ENCODE results near the gene FGFR3.

FGFR3 gene

DNA sequence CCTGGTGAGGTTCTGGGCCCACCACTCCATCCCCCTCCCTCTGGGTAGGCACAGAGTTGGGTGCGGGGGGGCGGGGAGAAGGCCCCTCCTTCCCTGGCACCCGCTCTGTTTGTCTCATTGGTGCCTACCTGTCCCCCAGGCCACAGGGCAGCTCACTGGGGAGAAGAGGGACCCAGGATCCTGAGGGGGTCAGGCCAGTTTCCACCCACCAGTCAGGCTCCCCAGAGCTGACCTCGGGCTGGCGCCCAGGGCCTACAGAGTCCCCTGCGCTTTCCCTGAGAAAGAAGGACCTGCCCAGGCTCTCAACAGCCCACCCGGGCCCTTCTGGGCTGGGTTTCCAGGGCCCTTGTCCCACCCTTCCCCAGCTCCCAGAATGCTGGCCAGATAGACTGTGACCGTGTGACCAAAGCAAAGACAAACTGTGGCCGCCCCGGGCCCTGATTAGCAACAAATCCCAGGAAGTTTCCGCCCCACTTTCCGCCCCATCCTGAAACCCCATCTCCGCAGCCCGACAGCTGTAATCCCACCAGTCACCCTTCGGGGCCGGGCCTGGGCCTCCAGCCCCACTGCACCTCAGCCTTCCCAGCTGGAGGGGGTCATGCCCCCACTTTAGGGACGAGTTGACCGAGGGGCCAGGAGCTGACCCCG is 33.8 kb upstream of the FGFR3 start:
- Histone ChIP-seq H3K9me3 (ENCODE audit: low read length) (no peaks in the 10 kb centered on the region), H3K4me2 (ENCODE audit: low read length) (no peak overlapping the region), H3K9me2 (ENCODE audit: low read depth, low read length) (no peaks in the 10 kb centered on the region), H3K36me3 (ENCODE audit: insufficient read depth, low read length) (no peaks in the 10 kb centered on the region), H3K27ac (ENCODE audit: low read depth, low read length, poor library complexity, severe bottlenecking) (no peak overlapping the region), H3K79me2 (ENCODE audit: insufficient read depth, low read length) (no peaks in the 10 kb centered on the region), H2AFZ (ENCODE audit: low read length) (no peak overlapping the region), H3K9ac (ENCODE audit: low read length) (no peak overlapping the region), H3K4me3 (ENCODE audit: low read depth, low read length, poor library complexity, severe bottlenecking) (no peak overlapping the region), H3F3A (ENCODE audit: insufficient read depth, low read length) (no peaks in the 10 kb centered on the region), H4K20me1 (ENCODE audit: insufficient read depth, low read length) (no peaks in the 10 kb centered on the region), H3K27me3 (ENCODE audit: insufficient read depth, low read length) (no peaks in the 10 kb centered on the region), H3K4me1 (ENCODE audit: insufficient read depth, low read length, severe bottlenecking) (no peaks in the 10 kb centered on the region)
- TF ChIP-seq, protein P1, sequence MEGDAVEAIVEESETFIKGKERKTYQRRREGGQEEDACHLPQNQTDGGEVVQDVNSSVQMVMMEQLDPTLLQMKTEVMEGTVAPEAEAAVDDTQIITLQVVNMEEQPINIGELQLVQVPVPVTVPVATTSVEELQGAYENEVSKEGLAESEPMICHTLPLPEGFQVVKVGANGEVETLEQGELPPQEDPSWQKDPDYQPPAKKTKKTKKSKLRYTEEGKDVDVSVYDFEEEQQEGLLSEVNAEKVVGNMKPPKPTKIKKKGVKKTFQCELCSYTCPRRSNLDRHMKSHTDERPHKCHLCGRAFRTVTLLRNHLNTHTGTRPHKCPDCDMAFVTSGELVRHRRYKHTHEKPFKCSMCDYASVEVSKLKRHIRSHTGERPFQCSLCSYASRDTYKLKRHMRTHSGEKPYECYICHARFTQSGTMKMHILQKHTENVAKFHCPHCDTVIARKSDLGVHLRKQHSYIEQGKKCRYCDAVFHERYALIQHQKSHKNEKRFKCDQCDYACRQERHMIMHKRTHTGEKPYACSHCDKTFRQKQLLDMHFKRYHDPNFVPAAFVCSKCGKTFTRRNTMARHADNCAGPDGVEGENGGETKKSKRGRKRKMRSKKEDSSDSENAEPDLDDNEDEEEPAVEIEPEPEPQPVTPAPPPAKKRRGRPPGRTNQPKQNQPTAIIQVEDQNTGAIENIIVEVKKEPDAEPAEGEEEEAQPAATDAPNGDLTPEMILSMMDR (IDR thresholded peaks at IDR 0.05; ENCODE audit: low read length) = no peak
- TF ChIP-seq EZH2 (IDR thresholded peaks at IDR 0.05; ENCODE audit: borderline replicate concordance, low read length) = no peak

GRCh38 chr4:1759818-1760223 is 33.3 kb upstream of the FGFR3 start:
- Histone ChIP-seq H3K9ac (ENCODE audit: low read length) (no peak overlapping the region), H3K9me2 (ENCODE audit: low read depth, low read length) (no peaks in the 10 kb centered on the region), H2AFZ (ENCODE audit: low read length) (no peak overlapping the region), H4K20me1 (ENCODE audit: insufficient read depth, low read length) (no peaks in the 10 kb centered on the region), H3K36me3 (ENCODE audit: insufficient read depth, low read length) (no peaks in the 10 kb centered on the region), H3K79me2 (ENCODE audit: insufficient read depth, low read length) (no peaks in the 10 kb centered on the region), H3K27me3 (ENCODE audit: insufficient read depth, low read length) (no peaks in the 10 kb centered on the region), H3F3A (ENCODE audit: insufficient read depth, low read length) (no peaks in the 10 kb centered on the region), H3K27ac (ENCODE audit: low read depth, low read length, poor library complexity, severe bottlenecking) (no peak overlapping the region), H3K4me1 (ENCODE audit: insufficient read depth, low read length, severe bottlenecking) (no peaks in the 10 kb centered on the region), H3K4me3 (ENCODE audit: low read depth, low read length, poor library complexity, severe bottlenecking) (no peak overlapping the region), H3K4me2 (ENCODE audit: low read length) (no peak overlapping the region), H3K9me3 (ENCODE audit: low read length) (no peaks in the 10 kb centered on the region)
- no peak for TF ChIP-seq EZH2 (IDR thresholded peaks at IDR 0.05; ENCODE audit: borderline replicate concordance, low read length)
- TF ChIP-seq, protein P1 (IDR thresholded peaks at IDR 0.05; ENCODE audit: low read length) = peak; percentile 8; the same call in 1 of the 2 replicates

GRCh38 chr4:1760521-1761071 is 32.5 kb upstream of the FGFR3 start:
- H3K9me2 ChIP-seq (ENCODE audit: low read depth, low read length) = no peaks in the 10 kb centered on the region
- no peaks in the 10 kb centered on the region for H3K36me3 ChIP-seq (ENCODE audit: insufficient read depth, low read length)
- H3K4me2 ChIP-seq (ENCODE audit: low read length) = no peak overlapping the region
- H4K20me1 ChIP-seq (ENCODE audit: insufficient read depth, low read length) = no peaks in the 10 kb centered on the region
- H2AFZ ChIP-seq (ENCODE audit: low read length) = no peak overlapping the region
- no peak overlapping the region for H3K9ac ChIP-seq (ENCODE audit: low read length)
- H3K4me3 ChIP-seq (ENCODE audit: low read depth, low read length, poor library complexity, severe bottlenecking) = no peak overlapping the region
- no peak overlapping the region for H3K27ac ChIP-seq (ENCODE audit: low read depth, low read length, poor library complexity, severe bottlenecking)
- H3K27me3 ChIP-seq (ENCODE audit: insufficient read depth, low read length) = no peaks in the 10 kb centered on the region
- no peaks in the 10 kb centered on the region for H3F3A ChIP-seq (ENCODE audit: insufficient read depth, low read length)
- H3K79me2 ChIP-seq (ENCODE audit: insufficient read depth, low read length) = no peaks in the 10 kb centered on the region
- TF ChIP-seq, protein P1 (IDR thresholded peaks at IDR 0.05; ENCODE audit: low read length) = no peak
- no peak for TF ChIP-seq EZH2 (IDR thresholded peaks at IDR 0.05; ENCODE audit: borderline replicate concordance, low read length)
- H3K9me3 ChIP-seq (ENCODE audit: low read length) = no peaks in the 10 kb centered on the region
- no peaks in the 10 kb centered on the region for H3K4me1 ChIP-seq (ENCODE audit: insufficient read depth, low read length, severe bottlenecking)
